ENCODE measurements around the gene ATP13A4.

The ATP13A4 gene

GRCh38 chr3:193403307-193403706 lies 151.4 kb downstream of the ATP13A4 start:
- H3K4me3 ChIP-seq (ENCODE audit: low read depth, low read length), result no peak overlapping the region
- no peak for TF ChIP-seq CTCF (IDR thresholded peaks at IDR 0.05; ENCODE audit: low read depth, low read length, missing control alignments)
- no peak for DNase-seq (ENCODE audit: low read depth)
- in situ Hi-C loops (cut with HindIII; ENCODE audit: low sequenced_read_pairs), result no loop called here

GRCh38 chr3:193400304-193400703 lies 154.4 kb downstream of the ATP13A4 start:
- no peak for TF ChIP-seq CTCF (IDR thresholded peaks at IDR 0.05; ENCODE audit: low read depth, low read length, missing control alignments)
- in situ Hi-C loops (cut with HindIII; ENCODE audit: low sequenced_read_pairs), result no loop called here
- no peak overlapping the region for H3K4me3 ChIP-seq (ENCODE audit: low read depth, low read length)
- no peak for DNase-seq (ENCODE audit: low read depth)

GRCh38 chr3:193396451-193397244 lies 158.0 kb downstream of the ATP13A4 start:
- no peak for DNase-seq (ENCODE audit: low read depth)
- TF ChIP-seq CTCF (IDR thresholded peaks at IDR 0.05; ENCODE audit: low read depth, low read length, missing control alignments), result no peak
- no peak overlapping the region for H3K4me3 ChIP-seq (ENCODE audit: low read depth, low read length)
- in situ Hi-C loops (cut with HindIII; ENCODE audit: low sequenced_read_pairs), result no loop called here

GRCh38 chr3:193391902-193392301 lies 162.8 kb downstream of the ATP13A4 start:
- in situ Hi-C loops (cut with HindIII; ENCODE audit: low sequenced_read_pairs), result no loop called here
- DNase-seq (ENCODE audit: low read depth), result peak; percentile 90
- TF ChIP-seq CTCF (IDR thresholded peaks at IDR 0.05; ENCODE audit: low read depth, low read length, missing control alignments), result no peak
- no peak overlapping the region for H3K4me3 ChIP-seq (ENCODE audit: low read depth, low read length)

- DNase-seq (ENCODE audit: low read depth), result no peak
- in situ Hi-C loops (cut with HindIII; ENCODE audit: low sequenced_read_pairs), result no loop called here
- no peak for TF ChIP-seq CTCF (IDR thresholded peaks at IDR 0.05; ENCODE audit: low read depth, low read length, missing control alignments)
- H3K4me3 ChIP-seq (ENCODE audit: low read depth, low read length), result no peak overlapping the region
These were observed 165.4 kb downstream of the ATP13A4 start for GRCh38 chr3:193389335-193389734.

- DNase-seq (ENCODE audit: low read depth), result no peak
- H3K4me3 ChIP-seq (ENCODE audit: low read depth, low read length), result no peak overlapping the region
- in situ Hi-C loops (cut with HindIII; ENCODE audit: low sequenced_read_pairs), result no loop called here
- no peak for TF ChIP-seq CTCF (IDR thresholded peaks at IDR 0.05; ENCODE audit: low read depth, low read length, missing control alignments)
These were observed 166.3 kb downstream of the ATP13A4 start for GRCh38 chr3:193388361-193388760.

Data from astrocyte of the cerebellum (primary cell).